ENCODE data around the gene PRSS35.
"Not testable (repeated sequence)": the region's sequence is repeated elsewhere in the genome, so short reads cannot be mapped to it uniquely, and the experiment has no call there.

Gene PRSS35

GRCh38 chr6:83558975-83559374 is 46.6 kb downstream of the PRSS35 start:
- no peaks in the 10 kb centered on the region for H3K9me3 ChIP-seq (ENCODE audit: control insufficient read depth, low read length)
- no peak overlapping the region for H3K4me3 ChIP-seq (ENCODE audit: extremely low read depth, insufficient read depth, low read length, poor library complexity, severe bottlenecking)
- H3K27ac ChIP-seq (ENCODE audit: low read depth, low read length, severe bottlenecking): no peak overlapping the region
- no peaks in the 10 kb centered on the region for H3K36me3 ChIP-seq (ENCODE audit: control insufficient read depth, insufficient read depth, low read length)
- H3K4me1 ChIP-seq (ENCODE audit: control insufficient read depth, insufficient read depth, low read length, poor library complexity, severe bottlenecking): no peaks in the 10 kb centered on the region
- 100% methylated on average over 1 of the region's 1 CpG for WGBS, 2 experiments (ENCODE audit: insufficient coverage in 2 of 2)

DNA sequence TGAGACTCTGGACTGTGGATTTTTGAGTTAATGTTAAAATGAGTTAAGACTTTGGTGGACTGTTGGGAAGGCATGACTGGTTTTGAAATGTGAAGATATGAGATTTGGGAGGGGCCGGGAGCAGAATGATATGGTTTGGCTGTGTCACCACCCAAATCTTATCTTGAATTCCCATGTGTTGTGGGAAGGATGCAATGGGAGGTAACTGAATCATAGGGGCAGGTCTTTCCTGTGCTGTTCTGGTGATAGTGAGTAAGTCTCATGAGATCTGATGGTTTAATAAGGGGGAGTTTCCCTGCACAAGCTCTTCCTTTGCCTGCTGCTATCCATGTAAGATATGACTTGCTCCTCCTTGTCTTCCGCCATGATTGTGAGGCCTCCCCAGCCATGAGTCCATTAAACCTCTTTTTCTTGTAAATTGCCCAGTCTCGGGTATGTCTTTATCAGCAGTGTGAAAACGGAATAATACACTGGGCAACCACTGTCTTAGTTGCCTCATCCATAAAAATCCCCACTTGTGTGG is 59.4 kb downstream of the PRSS35 start:
- H3K9me3 ChIP-seq (ENCODE audit: control insufficient read depth, low read length); H3K4me3 ChIP-seq (ENCODE audit: extremely low read depth, insufficient read depth, low read length, poor library complexity, severe bottlenecking); H3K27ac ChIP-seq (ENCODE audit: low read depth, low read length, severe bottlenecking); H3K4me1 ChIP-seq (ENCODE audit: control insufficient read depth, insufficient read depth, low read length, poor library complexity, severe bottlenecking); H3K36me3 ChIP-seq (ENCODE audit: control insufficient read depth, insufficient read depth, low read length): not testable (repeated sequence)
- 100% methylated on average over 3 to 4 of the region's 4 CpGs for WGBS, 2 experiments (ENCODE audit: insufficient coverage in 2 of 2)

DNA sequence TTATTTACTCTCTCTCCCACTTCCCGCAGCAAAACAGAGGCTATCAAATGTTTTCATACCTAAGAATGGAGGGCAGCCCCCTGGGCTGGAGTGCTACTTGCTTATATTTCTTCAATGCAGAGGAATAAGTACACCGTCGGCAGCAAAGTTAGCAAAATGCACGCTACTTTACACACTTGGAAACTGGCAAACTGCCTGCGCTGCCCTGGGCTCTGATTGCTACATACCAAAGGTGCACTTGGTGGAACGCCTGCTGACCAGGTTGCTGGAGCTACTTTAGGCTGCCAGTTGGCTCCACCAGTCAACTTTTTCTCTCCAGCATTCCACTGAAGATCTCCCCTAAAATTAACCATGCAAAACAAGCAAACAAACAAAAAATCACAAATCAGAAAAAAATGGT is 62.4 kb downstream of the PRSS35 start:
- 77 to 100% methylated on average over 2 to 3 of the region's 6 CpGs for WGBS, 2 experiments (ENCODE audit: insufficient coverage in 2 of 2)
- H3K27ac ChIP-seq (ENCODE audit: low read depth, low read length, severe bottlenecking): no peak overlapping the region
- no peak overlapping the region for H3K4me3 ChIP-seq (ENCODE audit: extremely low read depth, insufficient read depth, low read length, poor library complexity, severe bottlenecking)
- H3K4me1 ChIP-seq (ENCODE audit: control insufficient read depth, insufficient read depth, low read length, poor library complexity, severe bottlenecking): no peaks in the 10 kb centered on the region
- no peaks in the 10 kb centered on the region for H3K9me3 ChIP-seq (ENCODE audit: control insufficient read depth, low read length)
- H3K36me3 ChIP-seq (ENCODE audit: control insufficient read depth, insufficient read depth, low read length): no peaks in the 10 kb centered on the region
